NCI-H774 (cell line): ENCODE data around the gene CLRN2.
"Not testable (repeated sequence)": the region's sequence is repeated elsewhere in the genome, so short reads cannot be mapped to it uniquely, and the experiment has no call there.

Experiments
- DNase-seq: peaks from one replicate; lab custom pipeline; 2025; lab: John Stamatoyannopoulos, UW

CLRN2 gene

DNA sequence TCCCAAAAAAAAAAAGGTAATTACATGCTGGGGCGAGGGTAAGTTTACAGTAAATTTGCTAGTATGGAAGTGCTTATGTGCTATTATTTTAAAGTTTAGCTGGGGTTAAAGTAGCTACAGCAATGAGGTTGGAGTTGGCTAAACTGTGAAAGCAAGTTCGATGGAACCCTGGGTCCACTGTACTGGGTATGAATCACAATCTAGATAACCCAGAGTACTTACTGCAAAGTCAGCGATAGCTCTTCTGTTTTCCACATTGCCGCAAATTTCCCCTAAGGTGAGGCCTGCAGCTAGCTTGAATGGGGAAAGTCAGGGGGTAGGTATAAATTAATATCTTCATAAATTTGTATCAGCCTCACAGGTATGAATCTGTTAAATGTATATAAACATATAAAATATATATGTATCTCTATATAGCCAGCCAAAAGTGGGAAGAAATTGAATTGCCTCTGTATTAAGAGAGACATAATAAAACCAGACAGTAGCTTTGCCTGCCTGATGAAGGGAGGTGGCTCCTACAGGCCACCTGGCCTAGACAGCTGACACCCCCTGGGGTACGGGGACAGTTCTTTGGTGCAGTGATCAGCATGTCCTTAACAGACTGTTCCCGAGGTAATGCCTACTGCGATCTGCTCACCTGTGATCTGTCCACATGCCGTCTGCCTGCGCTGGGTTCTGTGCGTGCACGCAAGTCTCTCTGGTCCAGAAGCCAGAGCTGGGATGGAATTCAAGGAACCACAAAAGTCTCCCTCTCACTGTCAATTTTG is 30.6 kb downstream of the CLRN2 start:
- no peak for DNase-seq

DNA sequence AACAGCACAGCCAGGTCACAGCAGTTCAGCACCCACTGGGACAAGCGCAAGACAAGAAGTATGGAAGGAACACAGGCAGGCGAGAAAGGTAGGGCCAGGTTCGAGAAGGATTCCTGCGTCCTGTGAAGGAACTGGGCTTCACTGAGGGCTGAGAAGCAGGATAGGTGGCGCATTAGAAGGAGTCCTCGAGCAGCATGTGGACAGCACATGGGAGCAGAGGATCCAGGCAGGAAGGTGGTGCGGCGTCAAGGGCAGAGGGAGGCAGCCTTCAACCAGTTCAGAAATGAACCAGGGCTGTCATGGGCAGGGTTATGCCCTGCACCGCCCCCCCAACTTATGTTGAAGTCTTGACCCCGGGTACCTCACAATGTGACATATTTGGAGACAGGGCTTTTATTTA is 31.3 kb downstream of the CLRN2 start:
- no peak for DNase-seq

DNA sequence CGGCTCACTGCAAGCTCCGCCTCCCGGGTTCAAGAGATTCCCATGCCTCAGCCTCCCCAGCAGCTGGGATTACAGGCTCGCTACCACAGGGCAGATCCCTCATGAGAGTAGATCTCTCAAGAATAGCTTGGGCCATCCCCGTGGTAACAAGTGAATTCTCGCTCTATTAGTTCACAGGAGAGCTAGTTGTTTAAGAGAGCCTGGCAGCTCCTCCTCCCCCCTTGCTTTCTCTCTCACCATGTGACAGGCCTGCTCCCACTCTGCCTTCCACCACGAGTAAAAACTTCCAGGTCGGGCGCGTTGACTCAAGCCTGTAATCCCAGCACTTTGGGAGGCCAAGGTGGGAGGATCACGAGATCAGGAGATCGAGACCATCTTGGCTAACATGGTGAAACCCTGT is 31.7 kb downstream of the CLRN2 start:
- no peak for DNase-seq

DNA sequence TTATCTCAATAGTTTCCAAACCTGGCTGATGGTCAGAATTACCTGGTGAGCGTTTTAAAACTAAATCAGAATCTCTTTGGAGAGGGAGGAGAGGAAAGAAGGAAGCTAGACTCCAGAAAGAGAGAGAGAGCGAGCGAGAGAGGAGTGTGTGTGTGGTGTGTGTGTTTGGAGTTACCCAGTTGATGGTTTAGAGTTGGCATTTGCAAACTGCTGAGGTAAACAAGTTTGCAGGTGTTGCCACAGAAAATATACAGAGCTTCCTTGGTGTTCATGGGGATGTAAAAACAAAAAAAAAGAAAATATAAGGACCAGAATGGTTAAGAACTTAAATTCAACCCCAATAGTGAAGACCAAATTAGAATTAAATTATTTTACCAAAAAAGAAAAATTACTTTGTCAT is 35.6 kb downstream of the CLRN2 start:
- DNase-seq, result no peak

DNA sequence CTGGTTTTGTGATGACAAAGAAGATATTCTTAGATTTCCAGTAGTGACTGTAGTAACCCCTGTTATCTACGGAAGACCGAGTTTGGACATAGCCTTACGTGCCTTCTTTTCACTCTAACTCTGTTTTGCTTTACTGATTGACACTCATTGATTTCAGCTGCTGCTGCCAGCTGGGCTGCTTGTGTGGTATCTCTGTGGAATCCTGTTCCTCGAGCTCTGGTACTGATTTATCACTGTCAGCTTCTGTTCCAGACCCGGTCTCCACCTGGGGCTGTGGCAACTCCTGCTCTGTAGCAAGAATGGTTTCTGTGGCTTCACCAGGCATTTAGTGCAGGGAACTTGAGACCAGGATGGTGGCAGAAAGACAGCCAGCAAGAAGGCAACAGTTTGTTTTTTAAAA is 37.5 kb downstream of the CLRN2 start:
- no peak for DNase-seq

DNA sequence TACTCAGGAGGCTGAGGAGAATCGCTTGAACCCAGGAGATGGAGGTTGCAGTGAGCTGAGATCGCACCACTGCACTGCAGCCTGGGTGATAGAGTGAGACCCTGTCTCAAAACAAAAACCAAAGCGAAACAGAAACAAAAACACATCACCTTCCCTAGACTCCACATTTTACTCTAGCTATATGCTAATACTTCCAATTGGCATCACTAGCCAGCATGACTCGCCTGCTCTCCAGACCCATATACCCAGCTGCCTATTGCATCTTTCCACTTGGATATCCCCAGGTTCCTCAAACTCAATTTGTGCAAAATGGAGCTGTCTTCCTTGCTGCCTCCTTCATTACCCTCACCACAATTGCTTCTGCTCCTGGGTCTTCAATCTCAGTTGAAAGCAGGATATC is 39.6 kb downstream of the CLRN2 start:
- no peak for DNase-seq

DNA sequence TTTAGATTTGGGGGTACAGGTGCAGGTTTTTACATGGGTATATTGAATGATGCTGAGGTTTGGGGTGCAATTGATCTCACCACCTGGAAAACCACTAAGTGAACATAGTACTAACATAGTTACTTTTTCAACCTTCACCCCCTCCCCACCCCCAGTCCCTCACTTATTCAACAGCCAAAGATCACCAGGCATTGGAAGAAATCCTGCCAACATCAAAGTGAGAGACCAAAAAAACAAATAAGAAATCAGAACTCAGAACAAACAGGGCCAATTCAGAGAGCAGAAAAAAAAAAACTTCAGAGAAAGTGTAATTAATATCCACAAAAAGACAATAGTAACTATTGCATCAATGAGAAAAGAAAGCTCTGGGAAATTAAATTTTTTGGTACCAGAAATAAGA is 41.5 kb downstream of the CLRN2 start:
- DNase-seq, result no peak

DNA sequence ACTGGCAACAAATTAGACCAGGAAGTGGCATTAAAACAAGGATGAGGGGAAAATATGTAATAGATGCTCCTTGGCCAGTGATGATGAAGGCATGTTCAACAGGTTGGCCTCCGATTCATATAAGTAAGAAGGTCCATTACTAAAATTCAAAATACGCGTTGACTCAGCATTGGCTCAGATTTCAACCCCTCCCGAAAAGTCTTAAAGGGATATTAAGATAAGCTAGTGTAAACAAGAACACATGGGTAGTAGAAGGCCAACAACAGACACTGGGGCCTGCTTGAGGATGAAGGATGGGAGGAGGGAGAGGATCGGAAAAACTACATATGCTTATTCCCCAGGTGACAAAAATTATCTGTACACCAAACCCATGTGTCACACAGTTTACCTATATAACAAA is 42.9 kb downstream of the CLRN2 start:
- no peak for DNase-seq

DNA sequence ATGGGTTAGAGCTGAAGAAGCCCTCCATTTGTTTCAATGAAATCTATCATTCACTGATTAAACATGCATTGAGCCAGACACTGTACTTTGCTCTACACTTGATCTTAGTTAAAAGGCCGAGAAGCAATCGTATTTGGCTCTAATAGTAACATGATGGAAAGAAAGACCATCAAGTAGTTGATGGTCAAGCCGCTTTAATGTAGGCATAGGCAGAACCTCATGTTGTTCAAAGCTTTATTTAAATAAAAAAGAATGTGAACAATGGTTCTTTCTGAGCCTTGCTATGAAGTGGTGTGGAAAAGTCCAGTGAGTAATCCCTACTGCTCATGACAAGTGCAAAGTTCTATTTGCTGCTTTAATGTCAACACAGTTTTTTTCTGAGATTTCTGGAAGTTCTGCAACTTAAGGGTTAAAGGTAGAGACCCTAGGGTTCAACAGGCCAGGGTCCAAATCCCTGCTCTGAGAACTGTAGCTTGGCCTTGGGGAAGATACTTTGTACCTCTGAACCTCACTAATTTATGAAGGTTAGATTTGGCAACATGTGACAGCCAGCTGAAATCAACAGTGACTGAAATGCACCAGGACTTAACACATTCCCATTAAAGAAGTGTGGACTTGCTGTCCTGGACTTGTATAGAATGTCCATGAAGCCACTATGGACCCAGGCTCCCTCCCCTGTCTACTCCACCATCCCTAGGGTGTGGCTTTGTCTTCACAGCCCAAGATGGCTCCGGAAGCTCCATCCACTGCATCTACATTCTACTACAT is 44.2 kb downstream of the CLRN2 start:
- no peak for DNase-seq

DNA sequence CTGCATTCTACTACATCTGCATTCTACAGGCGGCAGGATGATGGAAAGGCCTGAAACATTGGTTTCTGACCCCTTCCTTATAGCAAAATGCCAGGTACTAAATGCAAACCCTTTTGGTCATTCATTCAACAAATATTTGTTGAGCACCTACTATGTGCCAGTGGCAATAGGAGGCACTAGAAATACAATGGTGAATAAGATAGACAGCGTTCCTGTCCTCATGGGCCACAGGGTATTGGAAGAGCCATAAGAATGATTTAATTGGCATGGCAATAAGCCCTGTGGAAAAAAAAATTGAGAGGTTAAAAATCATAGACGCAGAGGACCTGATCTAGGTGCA is 44.7 kb downstream of the CLRN2 start:
- no peak for DNase-seq

DNA sequence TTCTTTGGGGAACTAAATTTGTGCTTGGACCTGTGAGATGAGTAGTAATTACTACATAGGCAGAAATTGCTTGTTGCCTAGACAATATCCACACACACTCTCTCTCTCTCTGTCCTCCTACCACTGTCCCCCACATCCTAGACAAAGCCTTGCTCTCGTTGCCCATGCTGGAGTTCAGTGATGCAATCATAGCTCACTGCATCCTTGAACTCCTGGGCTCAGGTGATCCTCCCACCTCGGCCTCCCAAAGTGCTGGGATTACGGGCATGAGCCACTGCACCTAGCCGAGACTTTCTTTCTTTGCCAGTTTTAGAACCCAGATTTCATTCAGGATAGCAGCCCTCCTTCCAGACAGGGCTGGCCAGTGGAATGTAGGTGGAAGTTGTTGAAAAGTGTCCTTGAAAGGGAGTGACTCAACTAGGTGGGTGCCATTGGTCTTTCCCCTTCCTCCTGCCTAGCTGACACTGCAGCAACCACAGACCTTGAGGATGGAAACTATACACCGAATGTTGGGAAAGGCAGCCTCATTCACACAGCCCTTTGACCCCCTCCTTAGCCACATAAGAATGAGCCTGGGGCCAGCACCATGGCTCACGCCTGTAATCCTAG is 45.2 kb downstream of the CLRN2 start:
- DNase-seq, result no peak

DNA sequence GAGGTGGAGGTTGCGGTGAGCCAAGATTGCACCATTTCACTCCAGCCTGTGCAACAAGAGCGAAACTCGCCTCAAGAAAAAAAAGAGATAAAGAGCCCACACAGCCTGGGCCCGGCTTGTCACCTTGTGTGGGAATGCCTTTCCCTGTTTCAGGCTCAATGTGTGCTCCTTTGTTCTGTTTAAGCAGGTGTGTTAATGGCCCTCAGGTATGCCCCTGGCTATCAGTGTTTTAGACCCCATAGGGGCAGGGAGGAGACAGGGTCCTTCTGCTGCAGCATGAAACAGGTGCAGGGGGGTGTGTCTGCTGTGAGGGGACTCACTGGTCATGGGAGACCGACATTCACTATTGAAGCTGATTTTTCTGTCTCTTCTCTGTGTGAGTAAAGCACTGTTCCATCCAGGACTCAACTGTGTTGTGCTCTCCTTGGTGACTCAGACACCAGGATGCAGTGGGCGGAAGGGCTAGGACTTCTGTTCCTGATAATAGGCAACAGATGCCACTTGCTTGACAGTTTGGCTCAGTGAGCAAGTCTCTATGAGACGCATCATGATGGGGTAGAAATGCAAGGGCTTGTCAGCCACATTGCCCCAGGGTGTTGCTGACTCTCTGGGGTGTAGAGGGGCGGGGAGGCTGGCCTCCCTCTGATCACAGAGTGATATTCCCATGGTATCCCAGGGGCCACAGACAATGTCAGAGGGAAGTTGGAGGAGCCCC is 46.4 kb downstream of the CLRN2 start:
- no peak for DNase-seq

DNA sequence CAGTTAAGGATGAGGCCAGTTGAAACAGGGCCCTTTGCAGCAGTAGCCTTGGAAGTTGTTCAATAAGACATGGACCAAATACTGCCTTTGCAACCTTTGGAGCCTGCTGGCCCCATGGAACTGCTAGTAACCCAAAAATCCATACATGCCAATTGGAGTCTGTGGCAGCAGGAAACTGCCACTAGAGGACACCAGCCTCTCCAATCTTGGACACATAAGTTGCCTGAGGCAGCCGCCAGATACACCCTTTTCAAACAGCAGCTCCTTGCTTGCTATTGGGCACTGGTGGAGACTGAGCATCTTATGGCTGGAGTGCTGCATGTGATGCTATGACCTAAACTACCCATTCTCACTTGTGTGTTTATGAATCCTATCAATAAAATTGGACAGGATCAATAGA is 47.2 kb downstream of the CLRN2 start:
- no peak for DNase-seq

DNA sequence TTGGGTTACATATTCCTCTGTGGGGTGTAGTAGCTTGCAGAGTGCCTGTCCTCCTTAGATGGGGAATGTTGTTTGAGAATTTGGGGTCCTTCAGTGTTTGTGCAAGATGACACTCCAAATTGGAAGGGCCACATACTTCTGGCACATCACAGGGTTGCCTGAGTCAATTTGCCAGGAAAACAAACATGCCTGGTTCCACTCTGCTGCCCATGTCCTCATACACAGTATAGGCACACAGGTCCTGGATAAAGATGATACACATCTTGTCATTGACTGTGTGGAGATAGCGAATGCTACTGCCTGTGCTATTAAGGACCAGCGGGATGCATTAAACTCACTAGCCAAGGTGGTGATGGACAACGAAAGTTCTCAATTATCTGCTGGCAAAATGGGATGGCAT is 50.9 kb downstream of the CLRN2 start:
- DNase-seq, result no peak

DNA sequence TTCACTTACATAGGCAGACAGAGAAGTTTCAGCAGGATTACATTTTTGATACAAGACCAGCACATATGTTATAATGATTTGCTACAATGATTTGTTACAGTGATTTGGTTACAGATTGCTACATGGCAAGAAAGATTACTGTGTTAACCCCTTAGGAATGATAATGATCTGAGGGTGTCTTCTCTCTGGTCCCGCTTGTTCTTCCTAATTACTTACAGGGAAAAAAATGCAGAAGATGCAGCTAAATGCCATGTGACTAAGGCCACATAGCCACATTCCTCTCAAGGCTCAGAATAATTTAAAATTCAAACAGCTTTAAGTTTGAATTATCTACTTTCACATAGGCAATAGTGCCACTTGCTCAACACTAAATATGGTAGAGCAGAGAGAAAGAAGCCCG is 52.3 kb downstream of the CLRN2 start:
- DNase-seq, result no peak

DNA sequence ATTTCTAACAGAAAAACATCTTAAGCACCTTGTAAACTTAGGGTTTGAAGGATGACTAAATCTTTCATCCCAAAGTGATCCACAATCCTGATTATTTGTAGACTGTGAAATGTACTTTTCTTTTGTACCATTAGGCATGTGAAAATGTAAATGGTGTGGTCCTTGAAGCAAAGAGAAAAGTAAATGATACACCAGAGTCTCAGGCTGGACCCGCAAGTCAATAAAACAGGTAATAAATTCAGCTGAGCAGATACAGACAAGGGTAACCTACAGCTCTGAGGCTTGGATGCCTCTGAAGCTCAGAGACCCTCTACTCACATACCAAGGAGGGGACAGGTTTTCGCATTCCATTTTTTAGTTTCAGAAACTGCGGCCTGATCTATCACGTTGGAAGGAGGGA is 59.2 kb downstream of the CLRN2 start:
- no peak for DNase-seq

DNA sequence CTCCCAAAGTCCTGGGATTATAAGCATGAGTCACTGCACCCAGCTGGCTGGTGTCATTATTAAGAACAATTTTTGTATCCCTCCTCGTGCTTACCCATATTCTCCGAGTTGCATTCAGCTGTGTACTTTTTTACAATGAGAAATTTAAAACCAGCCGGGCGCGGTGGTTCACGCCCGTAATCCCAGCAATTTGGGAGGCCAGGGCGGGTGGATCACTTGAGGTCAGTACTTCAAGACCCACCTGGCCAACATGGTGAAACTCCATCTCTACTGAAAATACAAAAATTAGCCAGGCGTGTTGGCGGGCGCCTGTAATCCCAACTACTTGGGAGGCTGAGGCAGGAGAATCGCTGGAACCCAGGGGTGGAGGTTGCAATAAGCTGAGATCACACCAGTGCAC is 60.2 kb downstream of the CLRN2 start:
- not testable (repeated sequence) for DNase-seq
